Neuron (in vitro differentiated cells): ENCODE measurements around the gene CMIP.
A peak's percentile ranks its signal among the peaks of the same experiment; 100 is the strongest.
"Not testable (repeated sequence)": the region's sequence is repeated elsewhere in the genome, so short reads cannot be mapped to it uniquely, and the experiment has no call there.

Source experiments
- H2AFZ ChIP-seq: one replicate; pipeline ENCODE4 v1.6.1; 2013; ENCODE audit warnings: low read depth, mild to moderate bottlenecking, inconsistent platforms, low read length, moderate library complexity
- H3K27me3 ChIP-seq: one replicate; pipeline ENCODE4 v1.6.1; 2013; ENCODE audit warnings: low read length; ENCODE audit not compliant: insufficient read depth
- H3K36me3 ChIP-seq: one replicate; pipeline ENCODE4 v1.6.1; 2013; ENCODE audit warnings: low read length; ENCODE audit not compliant: insufficient read depth
- H3K4me1 ChIP-seq: one replicate; pipeline ENCODE4 v1.6.1; 2013; ENCODE audit warnings: low read length; ENCODE audit not compliant: insufficient read depth
- H3K4me3 ChIP-seq: 2 replicates; pipeline ENCODE4 v1.5.1; 2013; ENCODE audit warnings: mild to moderate bottlenecking, low read length, moderate library complexity
- H3K9me3 ChIP-seq: one replicate; pipeline ENCODE4 v1.6.1; 2013; ENCODE audit warnings: low read length

Gene CMIP

DNA sequence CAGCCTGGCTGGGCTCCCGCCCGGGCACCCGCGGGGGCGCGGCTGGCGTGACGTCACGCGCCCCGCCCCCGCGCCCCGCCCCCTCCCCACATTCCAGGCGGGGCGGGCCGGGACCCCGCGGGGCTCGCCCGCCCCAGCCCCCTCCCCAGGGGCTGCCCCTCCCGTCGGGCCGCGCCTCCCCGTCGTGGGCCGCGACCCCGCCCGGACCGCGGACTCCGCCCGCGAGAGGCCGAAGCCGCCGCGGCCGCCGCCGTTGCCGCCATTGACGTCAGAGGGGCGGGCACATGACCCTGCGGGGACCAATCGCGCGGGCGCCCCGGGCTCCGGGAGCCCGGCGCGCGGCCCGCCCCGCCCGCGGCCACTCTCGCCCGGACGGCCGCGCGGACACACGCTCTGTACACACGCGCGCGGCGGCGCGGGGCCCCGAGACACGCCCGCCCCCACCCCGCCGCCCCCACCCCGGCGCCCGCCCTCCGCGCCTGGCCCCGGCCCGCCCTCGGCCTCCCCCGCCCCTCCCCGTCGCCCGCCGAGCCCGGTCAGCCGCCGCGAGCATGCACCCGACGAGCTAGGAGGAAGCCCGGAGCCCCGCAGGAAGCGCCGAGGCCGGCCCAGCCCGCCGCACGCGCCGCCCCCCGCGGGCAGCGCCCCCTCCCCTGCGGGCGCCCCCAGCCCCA is at the start of gene CMIP:
Gene CMIP, plus strand, starts transcription at position 361 of the 674 bp plus-strand sequence.
- peaks cover 30% of the 10 kb centered on the region for H3K4me1 ChIP-seq

DNA sequence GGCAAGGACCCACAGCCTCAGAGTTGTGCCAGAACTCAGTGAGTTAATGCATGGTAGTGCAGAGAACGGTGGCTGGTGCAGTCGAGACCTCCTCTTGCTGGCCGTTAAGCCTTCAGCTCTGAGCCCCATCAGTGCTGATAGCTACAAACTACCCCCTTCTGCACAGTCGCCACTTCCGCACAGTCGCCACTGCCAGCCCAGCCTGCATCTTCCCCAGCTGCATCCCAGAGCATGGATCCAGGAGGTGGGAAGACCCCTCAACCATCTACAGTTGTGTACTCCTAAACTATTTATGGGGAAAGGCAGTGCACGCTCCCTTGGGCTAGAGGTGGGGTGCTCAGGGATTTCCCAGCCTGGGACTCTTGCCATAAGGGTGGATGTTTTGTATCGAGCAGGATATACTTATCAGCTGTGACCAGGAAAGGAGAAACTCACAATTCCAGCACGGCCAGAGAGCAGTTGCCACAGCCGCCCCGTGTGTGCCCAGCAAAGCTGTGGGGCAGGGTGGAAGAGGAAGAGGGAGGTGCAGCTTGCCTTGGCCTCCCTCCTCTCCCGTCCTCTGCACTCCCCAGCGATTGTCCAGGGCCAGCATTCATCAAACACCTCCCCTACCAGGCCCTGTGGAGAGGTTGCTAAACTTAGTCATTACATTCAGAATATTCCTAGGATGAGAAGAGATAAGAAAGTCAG is 49.5 kb upstream of the CMIP start:
- no peaks in the 10 kb centered on the region for H3K36me3 ChIP-seq
- H2AFZ ChIP-seq: no peak overlapping the region
- H3K4me1 ChIP-seq: no peaks in the 10 kb centered on the region
- no peaks in the 10 kb centered on the region for H3K27me3 ChIP-seq
- no peak overlapping the region for H3K4me3 ChIP-seq
- H3K9me3 ChIP-seq: peaks cover 2% of the 10 kb centered on the region

More for the DNA sequence above, at the start of gene CMIP:
- H3K27me3 ChIP-seq: no peaks in the 10 kb centered on the region
- H3K36me3 ChIP-seq: no peaks in the 10 kb centered on the region
- H3K4me3 ChIP-seq: peak within 1 kb of the TSS; percentile 89
- H2AFZ ChIP-seq: peak within 1 kb of the TSS; percentile 56
- no peaks in the 10 kb centered on the region for H3K9me3 ChIP-seq

DNA sequence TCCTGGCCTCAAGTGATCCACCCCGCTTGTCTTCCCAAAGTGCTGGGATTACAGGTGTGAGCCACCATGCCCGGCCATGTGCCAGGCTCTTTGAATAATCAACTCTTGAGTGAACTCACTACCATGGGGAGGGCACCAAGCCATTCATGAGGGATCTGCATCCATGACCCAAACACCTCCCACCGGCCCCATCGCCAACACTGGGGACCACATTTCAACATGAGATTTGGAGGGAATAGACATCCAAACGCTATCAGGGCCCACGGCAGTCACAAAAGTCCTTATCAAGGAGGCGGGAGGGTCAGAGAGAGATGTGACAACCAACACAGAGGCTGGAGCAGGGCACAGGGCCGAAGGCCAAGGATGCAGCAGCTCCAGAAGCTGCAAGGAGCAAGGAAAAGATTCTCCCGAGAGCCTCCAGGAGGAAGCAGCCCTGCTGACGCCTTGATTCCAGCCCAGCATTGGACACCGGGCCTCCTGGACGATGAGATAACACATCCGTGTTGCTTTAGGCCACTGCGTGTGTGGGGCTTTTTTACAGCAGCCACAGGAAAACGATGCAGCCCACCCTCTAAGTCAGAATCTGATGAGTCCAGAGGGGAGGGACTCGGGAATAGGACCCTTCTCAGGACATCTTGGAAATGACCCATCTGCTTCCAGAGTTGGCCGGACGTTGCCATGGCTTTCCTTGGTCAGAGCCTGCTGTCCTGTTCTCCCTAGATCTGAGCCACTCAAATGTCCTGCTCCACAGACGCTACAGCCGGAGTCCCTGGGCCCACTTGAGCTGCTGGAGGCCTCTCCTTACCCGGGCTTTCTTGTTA is 47.3 kb upstream of the CMIP start:
- no peaks in the 10 kb centered on the region for H3K27me3 ChIP-seq
- H3K4me3 ChIP-seq: no peak overlapping the region
- no peaks in the 10 kb centered on the region for H3K4me1 ChIP-seq
- peaks cover 2% of the 10 kb centered on the region for H3K9me3 ChIP-seq
- H3K36me3 ChIP-seq: no peaks in the 10 kb centered on the region
- H2AFZ ChIP-seq: no peak overlapping the region

DNA sequence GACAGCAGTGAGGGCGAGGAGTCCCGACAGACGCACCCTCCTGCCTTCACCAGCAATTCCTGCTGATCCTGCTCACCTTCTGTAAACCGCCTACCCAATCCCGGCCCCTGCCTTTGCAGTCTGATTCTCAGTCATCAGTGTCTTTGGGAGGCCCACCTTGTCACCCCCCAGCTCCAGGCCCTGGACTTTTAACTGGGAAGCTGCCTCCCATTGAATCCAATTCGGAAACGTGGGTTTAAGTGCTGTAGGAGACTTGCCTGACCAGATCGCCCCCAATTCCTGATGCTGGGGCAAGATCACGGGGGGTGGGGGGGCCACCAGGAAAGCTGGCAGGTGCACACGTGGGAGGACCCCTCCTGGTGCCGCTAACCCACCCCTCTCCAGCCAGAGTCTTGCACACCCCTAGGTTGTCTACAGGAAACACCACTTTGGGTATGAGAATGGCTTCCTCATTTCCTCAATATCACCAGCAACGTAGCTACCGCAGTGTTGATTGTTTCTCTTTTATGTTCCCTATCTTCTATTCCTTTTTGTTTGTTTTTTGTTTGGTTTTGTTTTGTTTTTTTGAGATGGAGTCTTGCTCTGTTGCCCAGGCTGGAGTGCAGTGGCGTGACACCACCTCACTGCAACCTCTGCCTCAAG is 46.6 kb upstream of the CMIP start:
- Histone ChIP-seq H3K36me3 (no peaks in the 10 kb centered on the region), H3K9me3 (peaks cover 2% of the 10 kb centered on the region), H3K27me3 (no peaks in the 10 kb centered on the region), H2AFZ (no peak overlapping the region), H3K4me1 (no peaks in the 10 kb centered on the region), H3K4me3 (no peak overlapping the region)

DNA sequence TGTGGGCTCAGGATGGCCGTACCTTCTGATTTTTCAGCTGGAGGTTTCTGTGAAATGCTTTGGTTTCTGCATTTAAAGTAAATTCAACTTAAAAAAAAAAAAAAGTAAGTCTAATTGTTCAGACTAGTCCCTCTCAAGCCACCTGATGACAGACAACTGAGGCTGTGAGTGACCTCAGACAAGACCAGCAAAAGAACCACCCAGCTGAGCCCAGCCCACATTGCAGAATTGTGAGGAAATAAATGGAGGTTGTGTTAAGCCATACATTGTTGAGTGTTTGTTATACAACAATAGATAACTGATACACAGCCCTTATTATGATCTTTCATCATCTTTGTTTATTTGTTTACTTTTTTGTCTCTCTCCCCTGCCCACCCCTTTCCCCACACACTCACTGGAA is 44.7 kb upstream of the CMIP start:
- H2AFZ ChIP-seq: no peak overlapping the region
- no peaks in the 10 kb centered on the region for H3K36me3 ChIP-seq
- peaks cover 6% of the 10 kb centered on the region for H3K4me1 ChIP-seq
- no peaks in the 10 kb centered on the region for H3K27me3 ChIP-seq
- no peaks in the 10 kb centered on the region for H3K9me3 ChIP-seq
- no peak overlapping the region for H3K4me3 ChIP-seq

DNA sequence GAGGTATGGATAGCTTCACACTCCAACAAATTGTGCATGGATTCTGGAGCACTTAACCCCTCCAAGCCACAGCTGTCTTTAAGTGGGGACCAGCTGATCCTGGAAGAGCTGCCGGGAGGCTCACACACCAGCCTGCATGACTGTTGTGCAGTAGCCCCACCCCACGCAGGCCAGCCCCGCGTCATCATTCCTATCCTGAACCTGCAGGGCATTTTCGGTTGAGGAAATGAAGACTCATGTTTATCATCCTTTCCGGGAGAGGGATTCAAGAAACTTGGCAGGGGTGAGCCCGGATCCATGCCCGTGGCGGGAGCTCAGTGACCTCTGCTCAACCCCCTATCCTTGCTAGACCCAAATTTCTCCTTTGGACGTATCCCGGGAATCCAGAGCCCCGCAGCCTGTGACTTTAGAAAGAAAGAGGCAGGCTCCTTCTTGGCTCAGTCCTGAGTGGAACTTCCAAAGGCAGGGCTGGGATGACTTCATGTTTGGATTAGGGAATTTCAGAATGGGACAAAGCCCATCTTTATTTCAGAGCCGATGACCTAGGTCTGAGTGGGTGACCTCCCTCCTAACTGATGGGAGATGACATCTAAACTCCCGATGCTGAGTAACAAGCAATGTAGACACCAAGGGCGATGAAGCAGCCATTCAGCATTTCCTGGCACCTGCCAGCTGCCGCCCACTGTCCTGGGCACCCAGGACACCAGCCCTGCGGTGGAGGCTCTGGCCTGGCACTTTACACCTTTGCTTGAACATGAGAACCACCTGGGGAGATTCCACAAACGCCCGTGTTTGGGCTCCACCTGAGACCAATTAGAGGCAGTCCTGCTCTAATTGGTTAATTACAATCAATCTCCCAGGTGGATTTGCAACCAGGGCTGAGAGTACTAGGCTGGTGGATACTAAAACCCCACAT is 43.3 kb upstream of the CMIP start:
- H3K4me3 ChIP-seq: no peak overlapping the region
- no peaks in the 10 kb centered on the region for H3K36me3 ChIP-seq
- peaks cover 6% of the 10 kb centered on the region for H3K4me1 ChIP-seq
- H2AFZ ChIP-seq: no peak overlapping the region
- H3K9me3 ChIP-seq: no peaks in the 10 kb centered on the region
- no peaks in the 10 kb centered on the region for H3K27me3 ChIP-seq

DNA sequence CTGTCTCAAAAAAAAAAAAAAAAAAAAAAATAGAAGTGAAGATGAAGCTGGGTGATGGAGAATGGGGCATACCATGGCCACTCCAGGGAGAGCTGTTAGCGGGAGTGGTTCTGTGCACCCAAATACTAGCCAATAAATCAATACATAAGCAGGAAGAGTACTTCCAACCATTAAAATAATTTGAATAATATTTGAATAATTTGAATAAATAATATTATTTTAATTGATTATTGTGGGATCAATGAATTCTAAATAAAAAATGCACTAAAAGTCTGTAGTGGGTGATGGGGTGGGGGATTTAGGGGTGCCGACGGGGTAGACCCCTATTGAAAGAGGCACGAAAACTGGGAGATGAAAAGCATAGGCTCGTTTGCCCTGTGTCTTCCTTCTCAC is 41.4 kb upstream of the CMIP start:
- H3K4me3 ChIP-seq: no peak overlapping the region
- no peaks in the 10 kb centered on the region for H3K27me3 ChIP-seq
- peaks cover 6% of the 10 kb centered on the region for H3K4me1 ChIP-seq
- no peaks in the 10 kb centered on the region for H3K36me3 ChIP-seq
- peak overlapping the region; percentile 41 for H2AFZ ChIP-seq
- H3K9me3 ChIP-seq: no peaks in the 10 kb centered on the region

DNA sequence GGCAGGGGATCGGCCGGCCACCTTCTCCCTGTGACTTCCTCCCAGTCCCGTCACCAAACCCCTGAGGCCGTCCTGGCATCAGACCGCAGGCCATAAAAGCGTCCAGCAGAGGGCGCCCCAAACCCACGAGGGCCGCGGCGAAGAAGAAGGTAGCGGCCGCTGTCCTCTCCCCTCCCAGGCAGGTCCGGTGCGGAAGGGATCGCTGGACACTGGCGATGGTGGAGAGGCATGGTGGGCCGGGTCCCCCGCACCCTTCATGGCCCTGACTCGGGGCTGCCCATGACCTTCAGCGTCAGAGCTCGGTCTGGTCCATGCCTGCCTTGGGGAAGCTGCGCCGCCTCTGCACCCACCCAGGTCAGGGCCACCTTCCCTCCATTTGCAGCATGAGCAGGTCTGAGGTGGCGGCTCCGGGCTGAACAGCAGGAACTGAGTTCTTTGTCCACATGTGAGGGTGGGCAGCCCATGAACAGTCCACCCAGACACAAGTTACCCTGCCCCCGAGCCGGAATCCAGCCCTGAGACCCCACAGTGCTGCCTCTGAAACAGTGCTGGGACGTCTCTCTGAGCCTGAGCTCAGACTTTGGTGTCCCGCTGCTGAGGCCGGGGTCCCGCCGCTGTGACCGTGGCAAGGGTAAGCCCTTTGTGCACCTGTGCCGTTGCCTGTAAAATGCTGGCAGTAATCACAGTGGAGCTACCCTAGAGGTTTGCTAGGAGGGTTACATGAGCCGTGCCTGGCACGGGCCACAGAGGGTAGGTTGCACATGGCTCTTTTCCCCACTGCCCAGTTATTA is 40.8 kb upstream of the CMIP start:
- Histone ChIP-seq H3K4me3 (peak overlapping the region; percentile 34), H2AFZ (peak overlapping the region; percentile 41), H3K27me3 (no peaks in the 10 kb centered on the region), H3K4me1 (peaks cover 6% of the 10 kb centered on the region), H3K36me3 (no peaks in the 10 kb centered on the region), H3K9me3 (no peaks in the 10 kb centered on the region)

DNA sequence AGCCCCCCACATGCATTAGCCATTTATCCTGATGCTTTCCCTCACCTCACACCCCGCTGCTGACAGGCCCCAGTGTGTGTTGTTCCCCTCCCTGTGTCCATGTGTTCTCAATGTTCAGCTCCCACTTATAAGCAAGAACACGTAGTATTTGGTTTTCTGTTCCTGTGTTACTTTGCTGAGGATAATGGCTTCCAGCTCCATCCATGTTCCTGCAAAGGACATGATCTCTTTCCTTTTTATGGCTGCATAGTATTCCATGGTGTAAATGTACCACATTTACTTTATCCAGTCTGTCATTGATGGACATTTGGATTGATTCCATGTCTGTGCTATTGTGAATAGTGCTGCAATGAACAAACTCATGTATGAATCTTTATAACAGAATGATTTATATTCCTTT is 39.6 kb upstream of the CMIP start:
- not testable (repeated sequence) for H3K4me1 ChIP-seq, H3K27me3 ChIP-seq

DNA sequence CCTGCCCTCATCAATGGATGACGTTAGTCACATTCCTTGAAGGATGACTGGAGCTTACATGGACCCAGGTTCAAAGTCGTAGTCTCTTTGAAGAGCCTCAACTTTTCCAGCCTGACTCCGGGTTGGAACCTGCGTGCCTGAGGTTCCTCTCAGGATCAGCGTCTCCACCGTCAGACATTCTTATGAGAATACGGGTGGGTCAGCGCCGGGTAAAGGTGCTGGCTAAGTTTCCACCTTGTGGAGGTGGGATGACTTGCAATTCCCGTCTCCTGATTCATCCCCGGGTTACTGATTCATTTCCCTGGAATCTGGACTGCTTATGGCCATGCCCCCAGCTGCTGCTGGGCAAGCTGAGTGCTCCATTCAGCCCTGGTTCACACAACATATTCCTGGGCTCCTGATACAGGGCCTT is 38.9 kb upstream of the CMIP start:
- Histone ChIP-seq H3K36me3 (no peaks in the 10 kb centered on the region), H3K27me3 (no peaks in the 10 kb centered on the region), H3K9me3 (no peaks in the 10 kb centered on the region), H3K4me3 (no peak overlapping the region), H2AFZ (no peak overlapping the region), H3K4me1 (peaks cover 8% of the 10 kb centered on the region)

More for the DNA sequence above, 39.6 kb upstream of the CMIP start:
- H2AFZ ChIP-seq, H3K4me3 ChIP-seq, H3K36me3 ChIP-seq, H3K9me3 ChIP-seq: not testable (repeated sequence)

DNA sequence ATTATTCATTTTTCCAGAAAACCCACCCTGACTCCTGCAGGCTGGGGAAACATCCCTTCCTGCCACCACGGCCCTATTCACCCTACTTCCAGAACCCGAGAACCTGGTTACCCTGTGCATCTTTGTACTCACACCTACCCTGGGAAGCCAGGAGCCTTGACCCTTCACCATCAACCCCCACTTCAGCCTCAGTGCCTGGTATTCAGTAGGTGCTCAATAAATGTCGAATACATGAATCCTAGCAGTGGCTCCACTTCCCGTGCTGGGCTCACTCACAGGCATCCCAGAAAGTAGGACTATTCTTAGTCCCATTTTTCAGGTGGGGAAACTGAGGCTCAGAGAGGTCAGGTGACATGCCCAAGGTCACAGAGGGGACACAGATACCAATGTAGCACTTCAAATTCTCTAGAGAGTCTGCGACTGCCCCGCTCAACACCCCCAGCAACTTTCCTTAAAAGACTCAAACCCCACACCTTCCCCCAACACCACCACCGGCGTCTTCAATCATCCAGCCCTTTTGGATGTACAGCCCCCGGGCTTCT is 36.1 kb upstream of the CMIP start:
- Histone ChIP-seq H3K36me3 (no peaks in the 10 kb centered on the region), H2AFZ (no peak overlapping the region)

More for the DNA sequence above, 36.1 kb upstream of the CMIP start:
- Histone ChIP-seq H3K4me1 (peaks cover 13% of the 10 kb centered on the region), H3K9me3 (no peaks in the 10 kb centered on the region), H3K4me3 (no peak overlapping the region), H3K27me3 (no peaks in the 10 kb centered on the region)
